WTC11 (cell line): Measurements from ENCODE around the gene HNRNPLL.

Source experiments
- ATF1 ChIP-seq: sonication (generic); formaldehyde crosslinking; IDR thresholded peaks from 2 replicates; pipeline ENCODE4 v1.8.1; 2023; ENCODE audit warnings: mild to moderate bottlenecking, moderate library complexity, missing genetic modification reagents
- CTCF ChIP-seq: fragments of 200-600 bp; IDR thresholded peaks from 2 replicates; pipeline ENCODE4 v1.8.0; 2022; ENCODE audit warnings: antibody characterized with exemption
- IRF1 ChIP-seq: sonication (generic); formaldehyde crosslinking; IDR thresholded peaks from 2 replicates; pipeline ENCODE4 v1.8.0; 2023; ENCODE audit warnings: missing genetic modification reagents
- MXD4 ChIP-seq: fragments of 250-450 bp; sonication (Bioruptor Pico); IDR thresholded peaks from 2 replicates; pipeline ENCODE4 v1.8.0; 2021; ENCODE audit warnings: mild to moderate bottlenecking, moderate library complexity, borderline replicate concordance
- PRDM15 ChIP-seq: sonication (generic); formaldehyde crosslinking; IDR thresholded peaks from 2 replicates; pipeline ENCODE4 v1.8.0; 2022; ENCODE audit warnings: missing genetic modification reagents
- SMAD3 ChIP-seq: sonication (generic); formaldehyde crosslinking; IDR thresholded peaks from 2 replicates; pipeline ENCODE4 v1.8.0; 2022; ENCODE audit warnings: missing genetic modification reagents, mild to moderate bottlenecking, borderline replicate concordance
- TEAD4 ChIP-seq: sonication (generic); formaldehyde crosslinking; IDR thresholded peaks from 2 replicates; pipeline ENCODE4 v1.8.0; 2022; ENCODE audit warnings: mild to moderate bottlenecking, missing genetic modification reagents
- TP53 ChIP-seq: sonication (generic); formaldehyde crosslinking; IDR thresholded peaks from 2 replicates; pipeline ENCODE4 v1.8.1; 2023; ENCODE audit warnings: mild to moderate bottlenecking, missing genetic modification reagents
- USF2 ChIP-seq: sonication (generic); formaldehyde crosslinking; IDR thresholded peaks from 2 replicates; pipeline ENCODE4 v1.8.1; 2023; ENCODE audit warnings: mild to moderate bottlenecking, missing genetic modification reagents, moderate library complexity
- TF ChIP-seq, protein P1 (sequence below): sonication (generic); formaldehyde crosslinking; IDR thresholded peaks from 2 replicates; pipeline ENCODE4 v1.8.1; 2023; ENCODE audit warnings: mild to moderate bottlenecking, moderate library complexity, missing genetic modification reagents
- TF ChIP-seq, protein P2 (sequence below): sonication (generic); formaldehyde crosslinking; IDR thresholded peaks from 2 replicates; pipeline ENCODE4 v1.8.0; 2022; ENCODE audit warnings: mild to moderate bottlenecking, missing genetic modification reagents
- TF ChIP-seq, protein P3 (sequence below): sonication (generic); formaldehyde crosslinking; IDR thresholded peaks from 2 replicates; pipeline ENCODE4 v1.8.1; 2022; ENCODE audit warnings: low read depth, mild to moderate bottlenecking, moderate library complexity, missing genetic modification reagents, borderline replicate concordance

DNA sequence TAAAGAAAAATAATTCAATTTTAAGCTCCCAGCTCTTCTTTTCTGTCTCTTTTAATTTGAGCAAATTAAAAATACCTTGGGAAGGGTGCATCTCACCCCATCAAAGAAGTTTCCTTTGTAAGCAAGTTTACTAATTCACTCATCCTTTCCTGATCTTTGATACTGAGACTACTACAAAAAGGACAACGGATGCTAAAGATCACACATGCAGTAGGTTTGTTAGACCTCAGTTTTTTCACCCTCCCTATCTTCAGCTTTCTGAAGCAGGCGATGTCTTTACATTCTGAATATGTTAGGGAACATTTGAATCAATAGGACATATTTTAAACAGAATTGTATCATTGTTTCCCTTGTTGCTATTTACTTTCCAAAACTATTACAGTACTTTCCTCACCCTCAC lies 6.0 kb upstream of the HNRNPLL start:
- TF ChIP-seq TEAD4 (CRISPR knock-in tag) (no peak), CTCF (no peak), SMAD3 (CRISPR knock-in tag) (no peak), PRDM15 (CRISPR knock-in tag) (no peak), MXD4 (CRISPR knock-in tag) (no peak), USF2 (no peak), IRF1 (CRISPR knock-in tag) (no peak), ATF1 (CRISPR knock-in tag) (no peak), TP53 (CRISPR knock-in tag) (no peak)
- TF ChIP-seq, protein P1, sequence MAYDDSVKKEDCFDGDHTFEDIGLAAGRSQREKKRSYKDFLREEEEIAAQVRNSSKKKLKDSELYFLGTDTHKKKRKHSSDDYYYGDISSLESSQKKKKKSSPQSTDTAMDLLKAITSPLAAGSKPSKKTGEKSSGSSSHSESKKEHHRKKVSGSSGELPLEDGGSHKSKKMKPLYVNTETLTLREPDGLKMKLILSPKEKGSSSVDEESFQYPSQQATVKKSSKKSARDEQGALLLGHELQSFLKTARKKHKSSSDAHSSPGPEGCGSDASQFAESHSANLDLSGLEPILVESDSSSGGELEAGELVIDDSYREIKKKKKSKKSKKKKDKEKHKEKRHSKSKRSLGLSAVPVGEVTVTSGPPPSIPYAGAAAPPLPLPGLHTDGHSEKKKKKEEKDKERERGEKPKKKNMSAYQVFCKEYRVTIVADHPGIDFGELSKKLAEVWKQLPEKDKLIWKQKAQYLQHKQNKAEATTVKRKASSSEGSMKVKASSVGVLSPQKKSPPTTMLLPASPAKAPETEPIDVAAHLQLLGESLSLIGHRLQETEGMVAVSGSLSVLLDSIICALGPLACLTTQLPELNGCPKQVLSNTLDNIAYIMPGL (CRISPR knock-in tag), result no peak
- TF ChIP-seq, protein P2, sequence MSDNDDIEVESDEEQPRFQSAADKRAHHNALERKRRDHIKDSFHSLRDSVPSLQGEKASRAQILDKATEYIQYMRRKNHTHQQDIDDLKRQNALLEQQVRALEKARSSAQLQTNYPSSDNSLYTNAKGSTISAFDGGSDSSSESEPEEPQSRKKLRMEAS (CRISPR knock-in tag), result no peak
- TF ChIP-seq, protein P3, sequence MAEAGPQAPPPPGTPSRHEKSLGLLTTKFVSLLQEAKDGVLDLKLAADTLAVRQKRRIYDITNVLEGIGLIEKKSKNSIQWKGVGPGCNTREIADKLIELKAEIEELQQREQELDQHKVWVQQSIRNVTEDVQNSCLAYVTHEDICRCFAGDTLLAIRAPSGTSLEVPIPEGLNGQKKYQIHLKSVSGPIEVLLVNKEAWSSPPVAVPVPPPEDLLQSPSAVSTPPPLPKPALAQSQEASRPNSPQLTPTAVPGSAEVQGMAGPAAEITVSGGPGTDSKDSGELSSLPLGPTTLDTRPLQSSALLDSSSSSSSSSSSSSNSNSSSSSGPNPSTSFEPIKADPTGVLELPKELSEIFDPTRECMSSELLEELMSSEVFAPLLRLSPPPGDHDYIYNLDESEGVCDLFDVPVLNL (CRISPR knock-in tag), result no peak
